ENCODE measurements around the gene AFF4. TPM values are rescaled to one million over a fixed set of nuclear protein-coding genes. Genes with fewer than 3 reads are reported as not detected.

Gene AFF4
- total RNA-seq, 1 donor from 2014 or later = 69.9 TPM

- TF ChIP-seq CTCF (conservative IDR thresholded peaks at IDR 0.05) = no peak
These were observed 62.4 kb downstream of the AFF4 start for GRCh38 chr5:132901036-132901435.

GRCh38 chr5:132898094-132898493, 65.3 kb downstream of the AFF4 start:
- Mint-ChIP-seq H3K4me3 (no peak overlapping the region), H3K9me3 (no peaks in the 10 kb centered on the region), H3K27me3 (no peaks in the 10 kb centered on the region), H3K4me1 (ENCODE audit: unreplicated experiment) (no peaks in the 10 kb centered on the region), H3K36me3 (peaks cover 45% of the 10 kb centered on the region), H3K27ac (no peak overlapping the region)
- TF ChIP-seq CTCF (conservative IDR thresholded peaks at IDR 0.05) = no peak
- no peak for DNase-seq (ENCODE audit: extremely low spot score, unreplicated experiment)

More at GRCh38 chr5:132901036-132901435, 62.4 kb downstream of the AFF4 start:
- H3K36me3 Mint-ChIP-seq = peaks cover 38% of the 10 kb centered on the region
- no peak for DNase-seq (ENCODE audit: extremely low spot score, unreplicated experiment)
- H3K4me3 Mint-ChIP-seq = no peak overlapping the region
- H3K4me1 Mint-ChIP-seq (ENCODE audit: unreplicated experiment) = no peaks in the 10 kb centered on the region
- H3K9me3 Mint-ChIP-seq = no peaks in the 10 kb centered on the region
- H3K27ac Mint-ChIP-seq = peak overlapping the region; percentile 2
- H3K27me3 Mint-ChIP-seq = no peaks in the 10 kb centered on the region

GRCh38 chr5:132896685-132897084, 66.7 kb downstream of the AFF4 start:
- TF ChIP-seq CTCF (conservative IDR thresholded peaks at IDR 0.05) = no peak
- H3K4me3 Mint-ChIP-seq = no peak overlapping the region
- H3K4me1 Mint-ChIP-seq (ENCODE audit: unreplicated experiment) = no peaks in the 10 kb centered on the region
- H3K9me3 Mint-ChIP-seq = no peaks in the 10 kb centered on the region
- H3K36me3 Mint-ChIP-seq = peaks cover 53% of the 10 kb centered on the region
- no peaks in the 10 kb centered on the region for H3K27me3 Mint-ChIP-seq
- no peak for DNase-seq (ENCODE audit: extremely low spot score, unreplicated experiment)
- H3K27ac Mint-ChIP-seq = peak overlapping the region; percentile 28

- peaks cover 49% of the 10 kb centered on the region for H3K36me3 Mint-ChIP-seq
These were observed 67.6 kb downstream of the AFF4 start for GRCh38 chr5:132895719-132896305.

GRCh38 chr5:132890817-132891216, 72.6 kb downstream of the AFF4 start:
- peaks cover 40% of the 10 kb centered on the region for H3K36me3 Mint-ChIP-seq
- no peaks in the 10 kb centered on the region for H3K9me3 Mint-ChIP-seq
- no peak for TF ChIP-seq CTCF (conservative IDR thresholded peaks at IDR 0.05)
- peaks cover 5% of the 10 kb centered on the region for H3K4me1 Mint-ChIP-seq (ENCODE audit: unreplicated experiment)
- H3K4me3 Mint-ChIP-seq = no peak overlapping the region
- no peaks in the 10 kb centered on the region for H3K27me3 Mint-ChIP-seq
- DNase-seq (ENCODE audit: extremely low spot score, unreplicated experiment) = no peak
- no peak overlapping the region for H3K27ac Mint-ChIP-seq

More at GRCh38 chr5:132895719-132896305, 67.6 kb downstream of the AFF4 start:
- Mint-ChIP-seq H3K4me1 (ENCODE audit: unreplicated experiment) (no peaks in the 10 kb centered on the region), H3K27ac (no peak overlapping the region), H3K27me3 (no peaks in the 10 kb centered on the region), H3K4me3 (no peak overlapping the region), H3K9me3 (no peaks in the 10 kb centered on the region)
- DNase-seq (ENCODE audit: extremely low spot score, unreplicated experiment) = no peak
- TF ChIP-seq CTCF (conservative IDR thresholded peaks at IDR 0.05) = no peak
